SK-N-SH (cell line): ENCODE results near the gene ARID1B. TPM values are rescaled to one million over a fixed set of nuclear protein-coding genes. Genes with fewer than 3 reads are reported as not detected.

Experiments
- CTCF ChIA-PET: fragments of 300-600, 350-600 bp; formaldehyde crosslinking; extraction: SDS; loops from one replicate; lab custom pipeline; 2021; lab: Yijun Ruan, JAX
- POLR2A ChIA-PET: fragments of 350-600 bp; sonication (Branson Sonifier 250); formaldehyde crosslinking; extraction: SDS; loops from one replicate; lab custom pipeline; 2020; ENCODE audit warnings: antibody characterized with exemption, inconsistent platforms; lab: Yijun Ruan, JAX
- DNase-seq: peaks from one replicate; pipeline ENCODE4 v3.0.0; 2012
- H2AFZ ChIP-seq: fragments of 200-600 bp; sonication (generic); 2 replicates; pipeline ENCODE4 v1.8.1; 2016; ENCODE audit warnings: antibody characterized with exemption, mild to moderate bottlenecking, low read depth
- H3F3A ChIP-seq: fragments of 200-600 bp; sonication (generic); replicated peaks from 2 replicates; pipeline ENCODE3; 2016; ENCODE audit warnings: antibody characterized with exemption, mild to moderate bottlenecking; ENCODE audit not compliant: insufficient read depth
- H3K27ac ChIP-seq, 2 experiments: fragments of 200-500 bp in 1 of 2; fragments of 200-600 bp in 1 of 2; sonication (Bioruptor generic) in 1 of 2; sonication (generic), shearing (Covaris generic) in 1 of 2; 2 replicates each; pipeline versions ENCODE4 v1.5.1 to v1.6.1; 2014 to 2016; ENCODE audit warnings: low read depth in 2 of 2, inconsistent platforms in 1 of 2, low read length in 1 of 2, mild to moderate bottlenecking in 1 of 2, mixed read lengths in 1 of 2
- H3K27me3 ChIP-seq: fragments of 200-600 bp; sonication (generic), shearing (Covaris generic); 2 replicates; pipeline ENCODE4 v1.6.1; 2016; ENCODE audit warnings: mixed run types; ENCODE audit not compliant: insufficient read depth
- H3K36me3 ChIP-seq, 2 experiments: fragments of 200-500 bp in 1 of 2; fragments of 200-600 bp in 1 of 2; sonication (Bioruptor generic) in 1 of 2; sonication (generic) in 1 of 2; replicated peaks in 1 of 2; 2 replicates each; pipeline versions ENCODE3 to v1.5.1; 2014 to 2016; ENCODE audit warnings: low read length in 1 of 2, mild to moderate bottlenecking in 1 of 2; ENCODE audit not compliant: insufficient read depth in 2 of 2, control insufficient read depth in 1 of 2
- H3K4me1 ChIP-seq, 2 experiments: fragments of 200-500 bp in 1 of 2; fragments of 200-600 bp in 1 of 2; sonication (Bioruptor generic) in 1 of 2; sonication (generic), shearing (Covaris generic) in 1 of 2; 2 replicates each; pipeline versions ENCODE4 v1.5.1 to v1.6.1; 2014 to 2016; ENCODE audit warnings: low read depth in 1 of 2, low read length in 1 of 2, mixed run types in 1 of 2; ENCODE audit not compliant: insufficient read depth in 2 of 2, control insufficient read depth in 1 of 2
- H3K4me2 ChIP-seq: fragments of 200-600 bp; sonication (generic), shearing (Covaris generic); 2 replicates; pipeline ENCODE4 v1.6.1; 2017; ENCODE audit warnings: mixed run types
- H3K4me3 ChIP-seq, 2 experiments: fragments of 200-500 bp in 1 of 2; fragments of 200-600 bp in 1 of 2; sonication (Bioruptor generic) in 1 of 2; sonication (generic), shearing (Covaris generic) in 1 of 2; 2 replicates each; pipeline versions ENCODE4 v1.5.1 to v1.8.1; 2014 to 2016; ENCODE audit warnings: low read depth in 2 of 2, inconsistent platforms in 1 of 2, low read length in 1 of 2, mild to moderate bottlenecking in 1 of 2, mixed read lengths in 1 of 2, moderate library complexity in 1 of 2
- H3K79me2 ChIP-seq: fragments of 200-600 bp; sonication (generic); 2 replicates; pipeline ENCODE4 v1.8.1; 2017; ENCODE audit warnings: mild to moderate bottlenecking; ENCODE audit not compliant: insufficient read depth
- H3K9ac ChIP-seq: fragments of 200-600 bp; sonication (generic); 2 replicates; pipeline ENCODE4 v1.6.1; 2017; ENCODE audit warnings: mixed run types
- H3K9me2 ChIP-seq: fragments of 200-600 bp; sonication (generic); 2 replicates; pipeline ENCODE4 v1.6.1; 2017; ENCODE audit warnings: mixed run types
- H3K9me3 ChIP-seq: fragments of 200-600 bp; sonication (generic); 2 replicates; pipeline ENCODE4 v1.6.1; 2017; ENCODE audit warnings: mixed run types, mild to moderate bottlenecking, moderate library complexity
- H4K20me1 ChIP-seq: fragments of 200-600 bp; sonication (generic); 2 replicates; pipeline ENCODE4 v1.6.1; 2017; ENCODE audit warnings: mild to moderate bottlenecking, mixed run types; ENCODE audit not compliant: insufficient read depth
- ELF1 ChIP-seq: IDR thresholded peaks from 2 replicates; pipeline ENCODE4 v1.4.0; 2012
- EZH2phosphoT487 ChIP-seq: fragments of 200-600 bp; sonication (generic); IDR thresholded peaks from 2 replicates; pipeline ENCODE4 v1.6.1; 2017; ENCODE audit warnings: low read depth, mixed run types, mild to moderate bottlenecking, antibody characterized with exemption, moderate library complexity, borderline replicate concordance
- JUND ChIP-seq: IDR thresholded peaks from 2 replicates; pipeline ENCODE4 v1.4.0; 2012
- MXI1 ChIP-seq: IDR thresholded peaks from 2 replicates; pipeline ENCODE4 v1.6.1; 2012; ENCODE audit warnings: mild to moderate bottlenecking, low read depth, low read length, improper control_type of control experiment
- NRF1 ChIP-seq: IDR thresholded peaks from 2 replicates; pipeline ENCODE4 v1.6.1; 2012; ENCODE audit warnings: low read depth, mild to moderate bottlenecking, low read length
- POLR2AphosphoS5 ChIP-seq: IDR thresholded peaks from 2 replicates; pipeline ENCODE4 v1.6.1; 2012; ENCODE audit warnings: low read depth, low read length
- RCOR1 ChIP-seq: fragments of 150-350 bp; IDR thresholded peaks from 2 replicates; pipeline ENCODE4 v1.6.1; 2017; ENCODE audit warnings: antibody characterized with exemption, low read length
- RFX5 ChIP-seq: IDR thresholded peaks from 2 replicates; pipeline ENCODE4 v1.6.1; 2012; ENCODE audit warnings: mild to moderate bottlenecking, improper control_type of control experiment, low read length
- TEAD4 ChIP-seq: IDR thresholded peaks from 2 replicates; pipeline ENCODE4 v1.4.0; 2012; ENCODE audit warnings: mild to moderate bottlenecking, borderline replicate concordance; ENCODE audit not compliant: insufficient read depth
- WGBS: methylation state at CpG from one replicate; pipeline ENCODE4 v1.1.6; 2017; ENCODE audit warnings: low lambda C conversion rate; 5-methylcytosine and 5-hydroxymethylcytosine counted together
- polyA plus RNA-seq, 3 experiments: library from polyadenylated mRNA; depleted of rRNA; stranded (reverse); fragments of >200 nt; gene quantifications; 2 replicates each; pipeline ENCODE4 v1.2.3, GENCODE V29; 2012
- TF ChIP-seq, protein P1 (sequence below): IDR thresholded peaks from 2 replicates; pipeline ENCODE4 v1.6.1; 2012; ENCODE audit warnings: mild to moderate bottlenecking, low read depth, low read length, moderate library complexity
- TF ChIP-seq, protein P2 (sequence below): fragments of 150-350 bp; IDR thresholded peaks from 2 replicates; pipeline ENCODE4 v1.6.1; 2017; ENCODE audit warnings: antibody characterized with exemption, low read length, low read depth, borderline replicate concordance
- TF ChIP-seq, protein P3 (sequence below): IDR thresholded peaks from 2 replicates; pipeline ENCODE4; 2012
- TF ChIP-seq, protein P4 (sequence below): fragments of 200-600 bp; sonication (generic); IDR thresholded peaks from 2 replicates; pipeline ENCODE4 v1.6.1; 2017; ENCODE audit warnings: antibody characterized with exemption, mild to moderate bottlenecking, moderate library complexity

Gene ARID1B
- polyA plus RNA-seq, 1 of the 3 experiments (the other 2 are of a cell fraction): 13.6 TPM

DNA sequence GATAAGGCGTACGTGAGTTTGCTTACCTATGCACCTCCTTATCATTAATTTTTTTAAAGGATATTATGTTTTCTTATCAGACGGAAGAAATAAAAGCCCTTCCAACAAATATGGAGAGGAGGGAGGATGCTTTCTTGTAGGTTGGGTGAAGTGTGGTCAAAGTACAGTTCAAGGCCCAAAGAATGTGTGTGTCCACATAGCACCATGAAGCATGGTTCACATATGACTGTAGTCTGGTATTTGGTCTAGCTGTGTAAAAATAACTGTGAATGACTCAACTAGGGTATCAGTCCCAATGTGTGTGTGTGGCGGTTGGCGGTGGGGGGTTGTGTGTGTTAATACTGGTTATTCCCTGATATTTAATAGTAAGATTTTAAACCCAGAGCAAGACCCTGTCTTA lies 333.4 kb downstream of the ARID1B start (continued):
- TF ChIP-seq, protein P1, sequence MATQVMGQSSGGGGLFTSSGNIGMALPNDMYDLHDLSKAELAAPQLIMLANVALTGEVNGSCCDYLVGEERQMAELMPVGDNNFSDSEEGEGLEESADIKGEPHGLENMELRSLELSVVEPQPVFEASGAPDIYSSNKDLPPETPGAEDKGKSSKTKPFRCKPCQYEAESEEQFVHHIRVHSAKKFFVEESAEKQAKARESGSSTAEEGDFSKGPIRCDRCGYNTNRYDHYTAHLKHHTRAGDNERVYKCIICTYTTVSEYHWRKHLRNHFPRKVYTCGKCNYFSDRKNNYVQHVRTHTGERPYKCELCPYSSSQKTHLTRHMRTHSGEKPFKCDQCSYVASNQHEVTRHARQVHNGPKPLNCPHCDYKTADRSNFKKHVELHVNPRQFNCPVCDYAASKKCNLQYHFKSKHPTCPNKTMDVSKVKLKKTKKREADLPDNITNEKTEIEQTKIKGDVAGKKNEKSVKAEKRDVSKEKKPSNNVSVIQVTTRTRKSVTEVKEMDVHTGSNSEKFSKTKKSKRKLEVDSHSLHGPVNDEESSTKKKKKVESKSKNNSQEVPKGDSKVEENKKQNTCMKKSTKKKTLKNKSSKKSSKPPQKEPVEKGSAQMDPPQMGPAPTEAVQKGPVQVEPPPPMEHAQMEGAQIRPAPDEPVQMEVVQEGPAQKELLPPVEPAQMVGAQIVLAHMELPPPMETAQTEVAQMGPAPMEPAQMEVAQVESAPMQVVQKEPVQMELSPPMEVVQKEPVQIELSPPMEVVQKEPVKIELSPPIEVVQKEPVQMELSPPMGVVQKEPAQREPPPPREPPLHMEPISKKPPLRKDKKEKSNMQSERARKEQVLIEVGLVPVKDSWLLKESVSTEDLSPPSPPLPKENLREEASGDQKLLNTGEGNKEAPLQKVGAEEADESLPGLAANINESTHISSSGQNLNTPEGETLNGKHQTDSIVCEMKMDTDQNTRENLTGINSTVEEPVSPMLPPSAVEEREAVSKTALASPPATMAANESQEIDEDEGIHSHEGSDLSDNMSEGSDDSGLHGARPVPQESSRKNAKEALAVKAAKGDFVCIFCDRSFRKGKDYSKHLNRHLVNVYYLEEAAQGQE: no peak

DNA sequence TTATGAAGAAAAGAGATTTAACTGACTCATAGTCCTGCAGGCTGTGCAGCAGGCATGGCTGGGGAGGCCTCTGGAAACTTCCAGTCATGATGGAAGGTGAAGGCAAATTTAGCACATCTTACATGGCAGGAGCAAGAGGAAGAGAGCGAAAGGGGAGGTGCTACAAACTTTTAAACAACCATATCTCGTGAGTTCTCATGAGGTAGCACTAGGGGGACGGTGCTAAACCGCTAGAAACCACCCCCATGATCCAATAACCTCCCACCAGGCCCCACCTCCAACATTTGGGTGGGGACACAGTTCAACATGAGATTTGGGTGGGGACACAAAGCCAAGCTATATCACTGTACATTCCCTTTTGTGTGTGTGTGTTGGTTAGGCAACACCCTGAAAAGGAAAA lies 336.2 kb downstream of the ARID1B start:
- H3K4me2 ChIP-seq: no peak overlapping the region
- H3K9me2 ChIP-seq: no peaks in the 10 kb centered on the region
- H3K9ac ChIP-seq: no peak overlapping the region
- WGBS: 96% methylated on average over 4 of the region's 4 CpGs
- H3K36me3 ChIP-seq: peaks cover 5 to 16% of the 10 kb centered on the region in 2 experiments
- CTCF ChIA-PET: interaction anchor here (0.6 to 1.6 kb wide), 2 partner anchors 29 to 73 kb away, joined by 3 read pairs; no protein-coding TSS in a partner anchor
- peaks cover 18% of the 10 kb centered on the region for H3K79me2 ChIP-seq
- no peak for DNase-seq
- no peaks in the 10 kb centered on the region for H4K20me1 ChIP-seq
- H2AFZ ChIP-seq: no peak overlapping the region
- no peak overlapping the region for H3K27ac ChIP-seq
- POLR2A ChIA-PET: no interaction called here
- TF ChIP-seq NRF1 (no peak), MXI1 (no peak), RCOR1 (no peak), RFX5 (no peak), EZH2phosphoT487 (no peak), POLR2AphosphoS5 (no peak), ELF1 (no peak), JUND (no peak), TEAD4 (no peak)
- TF ChIP-seq, protein P2, sequence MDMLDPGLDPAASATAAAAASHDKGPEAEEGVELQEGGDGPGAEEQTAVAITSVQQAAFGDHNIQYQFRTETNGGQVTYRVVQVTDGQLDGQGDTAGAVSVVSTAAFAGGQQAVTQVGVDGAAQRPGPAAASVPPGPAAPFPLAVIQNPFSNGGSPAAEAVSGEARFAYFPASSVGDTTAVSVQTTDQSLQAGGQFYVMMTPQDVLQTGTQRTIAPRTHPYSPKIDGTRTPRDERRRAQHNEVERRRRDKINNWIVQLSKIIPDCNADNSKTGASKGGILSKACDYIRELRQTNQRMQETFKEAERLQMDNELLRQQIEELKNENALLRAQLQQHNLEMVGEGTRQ: no peak
- TF ChIP-seq, protein P3, sequence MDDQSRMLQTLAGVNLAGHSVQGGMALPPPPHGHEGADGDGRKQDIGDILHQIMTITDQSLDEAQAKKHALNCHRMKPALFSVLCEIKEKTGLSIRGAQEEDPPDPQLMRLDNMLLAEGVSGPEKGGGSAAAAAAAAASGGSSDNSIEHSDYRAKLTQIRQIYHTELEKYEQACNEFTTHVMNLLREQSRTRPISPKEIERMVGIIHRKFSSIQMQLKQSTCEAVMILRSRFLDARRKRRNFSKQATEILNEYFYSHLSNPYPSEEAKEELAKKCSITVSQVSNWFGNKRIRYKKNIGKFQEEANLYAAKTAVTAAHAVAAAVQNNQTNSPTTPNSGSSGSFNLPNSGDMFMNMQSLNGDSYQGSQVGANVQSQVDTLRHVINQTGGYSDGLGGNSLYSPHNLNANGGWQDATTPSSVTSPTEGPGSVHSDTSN: no peak
- TF ChIP-seq, protein P4, sequence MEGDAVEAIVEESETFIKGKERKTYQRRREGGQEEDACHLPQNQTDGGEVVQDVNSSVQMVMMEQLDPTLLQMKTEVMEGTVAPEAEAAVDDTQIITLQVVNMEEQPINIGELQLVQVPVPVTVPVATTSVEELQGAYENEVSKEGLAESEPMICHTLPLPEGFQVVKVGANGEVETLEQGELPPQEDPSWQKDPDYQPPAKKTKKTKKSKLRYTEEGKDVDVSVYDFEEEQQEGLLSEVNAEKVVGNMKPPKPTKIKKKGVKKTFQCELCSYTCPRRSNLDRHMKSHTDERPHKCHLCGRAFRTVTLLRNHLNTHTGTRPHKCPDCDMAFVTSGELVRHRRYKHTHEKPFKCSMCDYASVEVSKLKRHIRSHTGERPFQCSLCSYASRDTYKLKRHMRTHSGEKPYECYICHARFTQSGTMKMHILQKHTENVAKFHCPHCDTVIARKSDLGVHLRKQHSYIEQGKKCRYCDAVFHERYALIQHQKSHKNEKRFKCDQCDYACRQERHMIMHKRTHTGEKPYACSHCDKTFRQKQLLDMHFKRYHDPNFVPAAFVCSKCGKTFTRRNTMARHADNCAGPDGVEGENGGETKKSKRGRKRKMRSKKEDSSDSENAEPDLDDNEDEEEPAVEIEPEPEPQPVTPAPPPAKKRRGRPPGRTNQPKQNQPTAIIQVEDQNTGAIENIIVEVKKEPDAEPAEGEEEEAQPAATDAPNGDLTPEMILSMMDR: no peak
- peaks cover 15 to 25% of the 10 kb centered on the region in 2 experiments; a peak in 3 of 4 replicates for H3K4me1 ChIP-seq
- H3K4me3 ChIP-seq: no peak overlapping the region
- H3K9me3 ChIP-seq: no peaks in the 10 kb centered on the region
- peaks cover 17% of the 10 kb centered on the region for H3F3A ChIP-seq
- H3K27me3 ChIP-seq: no peaks in the 10 kb centered on the region
